ENCODE data around the gene NADK.

DNA sequence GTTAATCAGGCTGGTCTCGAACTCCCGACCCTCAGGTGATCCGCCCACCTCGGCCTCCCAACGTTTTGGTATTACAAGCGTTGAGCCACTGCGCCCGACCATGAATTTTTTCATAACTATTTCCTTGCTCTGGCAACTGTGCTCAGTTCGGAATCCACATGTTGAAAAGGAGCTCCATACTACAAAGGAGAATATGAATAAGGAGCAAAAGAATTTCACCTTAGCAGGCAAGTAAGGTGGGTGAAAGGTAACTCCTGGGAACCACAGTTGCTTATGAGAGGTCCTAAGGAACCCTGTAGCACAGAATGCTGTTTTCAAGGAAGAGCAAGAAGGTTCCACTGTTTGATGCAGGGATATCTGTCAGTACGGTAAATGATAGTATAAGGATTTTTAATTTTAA is 29.9 kb upstream of the NADK start:
- TF ChIP-seq, protein P1, sequence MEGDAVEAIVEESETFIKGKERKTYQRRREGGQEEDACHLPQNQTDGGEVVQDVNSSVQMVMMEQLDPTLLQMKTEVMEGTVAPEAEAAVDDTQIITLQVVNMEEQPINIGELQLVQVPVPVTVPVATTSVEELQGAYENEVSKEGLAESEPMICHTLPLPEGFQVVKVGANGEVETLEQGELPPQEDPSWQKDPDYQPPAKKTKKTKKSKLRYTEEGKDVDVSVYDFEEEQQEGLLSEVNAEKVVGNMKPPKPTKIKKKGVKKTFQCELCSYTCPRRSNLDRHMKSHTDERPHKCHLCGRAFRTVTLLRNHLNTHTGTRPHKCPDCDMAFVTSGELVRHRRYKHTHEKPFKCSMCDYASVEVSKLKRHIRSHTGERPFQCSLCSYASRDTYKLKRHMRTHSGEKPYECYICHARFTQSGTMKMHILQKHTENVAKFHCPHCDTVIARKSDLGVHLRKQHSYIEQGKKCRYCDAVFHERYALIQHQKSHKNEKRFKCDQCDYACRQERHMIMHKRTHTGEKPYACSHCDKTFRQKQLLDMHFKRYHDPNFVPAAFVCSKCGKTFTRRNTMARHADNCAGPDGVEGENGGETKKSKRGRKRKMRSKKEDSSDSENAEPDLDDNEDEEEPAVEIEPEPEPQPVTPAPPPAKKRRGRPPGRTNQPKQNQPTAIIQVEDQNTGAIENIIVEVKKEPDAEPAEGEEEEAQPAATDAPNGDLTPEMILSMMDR (IDR thresholded peaks at IDR 0.05): no peak
- TF ChIP-seq POLR2A (IDR thresholded peaks at IDR 0.05): no peak
